ENCODE results near the gene CGN. TPM values are rescaled to one million over a fixed set of nuclear protein-coding genes. Genes with fewer than 3 reads are reported as not detected.

The CGN gene
- total RNA-seq, 2 experiments from 2014 or later = 0.08 to 0.28 TPM

DNA sequence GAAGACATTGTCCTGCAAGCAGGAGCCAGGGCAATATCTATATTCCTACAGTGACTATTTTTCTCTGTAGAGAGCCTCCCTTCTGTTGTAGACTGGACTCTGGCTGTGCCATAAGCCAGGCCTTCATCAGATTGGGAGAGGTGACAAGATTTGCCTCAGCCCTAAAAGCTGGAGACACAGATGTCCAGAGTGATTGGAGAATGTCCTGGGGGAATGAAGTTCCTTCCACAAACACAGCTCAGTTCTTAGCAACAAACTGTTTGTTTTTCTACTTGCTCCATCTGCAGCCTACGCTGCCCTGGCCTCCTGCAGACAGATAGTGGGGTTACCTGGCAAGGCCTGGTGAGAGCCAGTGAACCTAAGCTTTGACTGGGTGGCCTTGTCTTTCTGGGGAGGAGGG is 70.7 kb downstream of the CGN start:
- no peaks in the 10 kb centered on the region for H3K4me1 ChIP-seq (ENCODE audit: insufficient read depth, low read length)
- no peaks in the 10 kb centered on the region for H3K4me1 Mint-ChIP-seq (ENCODE audit: low read depth)
- CTCF ChIA-PET = interaction anchor here (0.5 kb wide), 1 partner anchor 81 kb away, joined by 3 read pairs; no protein-coding TSS in a partner anchor
- H3K4me3 Mint-ChIP-seq = no peak overlapping the region
- no peaks in the 10 kb centered on the region for H3K9me3 Mint-ChIP-seq
- DNase-seq (no peak), ATAC-seq (ENCODE audit: poor library complexity) (no peak)
- intact Hi-C loops (cut with DNase I, micrococcal nuclease) = no loop called here
- POLR2A ChIA-PET = no interaction called here
- H3K27me3 ChIP-seq (ENCODE audit: control insufficient read depth in 1 of 2, insufficient read depth in 2 of 2, low read length in 2 of 2) = no peaks in the 10 kb centered on the region
- TF ChIP-seq, protein P1, sequence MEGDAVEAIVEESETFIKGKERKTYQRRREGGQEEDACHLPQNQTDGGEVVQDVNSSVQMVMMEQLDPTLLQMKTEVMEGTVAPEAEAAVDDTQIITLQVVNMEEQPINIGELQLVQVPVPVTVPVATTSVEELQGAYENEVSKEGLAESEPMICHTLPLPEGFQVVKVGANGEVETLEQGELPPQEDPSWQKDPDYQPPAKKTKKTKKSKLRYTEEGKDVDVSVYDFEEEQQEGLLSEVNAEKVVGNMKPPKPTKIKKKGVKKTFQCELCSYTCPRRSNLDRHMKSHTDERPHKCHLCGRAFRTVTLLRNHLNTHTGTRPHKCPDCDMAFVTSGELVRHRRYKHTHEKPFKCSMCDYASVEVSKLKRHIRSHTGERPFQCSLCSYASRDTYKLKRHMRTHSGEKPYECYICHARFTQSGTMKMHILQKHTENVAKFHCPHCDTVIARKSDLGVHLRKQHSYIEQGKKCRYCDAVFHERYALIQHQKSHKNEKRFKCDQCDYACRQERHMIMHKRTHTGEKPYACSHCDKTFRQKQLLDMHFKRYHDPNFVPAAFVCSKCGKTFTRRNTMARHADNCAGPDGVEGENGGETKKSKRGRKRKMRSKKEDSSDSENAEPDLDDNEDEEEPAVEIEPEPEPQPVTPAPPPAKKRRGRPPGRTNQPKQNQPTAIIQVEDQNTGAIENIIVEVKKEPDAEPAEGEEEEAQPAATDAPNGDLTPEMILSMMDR (IDR thresholded peaks at IDR 0.05) = no peak
- H3K4me3 ChIP-seq (ENCODE audit: low read length) = no peak overlapping the region
- no peak overlapping the region for H3K27ac Mint-ChIP-seq
- no peaks in the 10 kb centered on the region for H3K36me3 ChIP-seq (ENCODE audit: insufficient read depth, low read length)
- no peaks in the 10 kb centered on the region for H3K9me3 ChIP-seq (ENCODE audit: control insufficient read depth in 1 of 2, insufficient read depth in 1 of 2, low read length in 2 of 2)
- no peak overlapping the region for H3K27ac ChIP-seq (ENCODE audit: low read depth in 1 of 2, low read length in 2 of 2)
- no peaks in the 10 kb centered on the region for H3K36me3 Mint-ChIP-seq (ENCODE audit: low read depth)
- no peaks in the 10 kb centered on the region for H3K27me3 Mint-ChIP-seq

DNA sequence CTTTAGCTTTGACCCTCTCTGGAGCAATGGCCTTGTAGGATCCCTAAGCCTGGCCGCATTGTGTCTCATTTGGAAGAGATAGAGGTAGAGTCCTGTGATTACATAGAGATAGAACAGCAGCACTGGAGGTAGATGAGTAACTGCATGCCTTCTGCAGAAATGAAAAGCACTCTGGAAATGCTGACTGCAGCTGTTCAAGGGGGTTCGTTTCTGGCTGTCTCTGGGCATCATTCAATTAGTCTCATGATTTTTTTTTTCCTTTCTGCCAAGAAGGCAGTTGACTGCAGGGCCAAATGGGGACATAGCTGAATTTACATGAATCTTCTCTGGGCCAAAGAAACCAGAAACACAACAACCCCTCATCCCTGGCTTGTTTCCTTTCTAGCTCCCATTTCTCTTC is 72.6 kb downstream of the CGN start:
- Histone ChIP-seq H3K36me3 (ENCODE audit: insufficient read depth, low read length) (no peaks in the 10 kb centered on the region), H3K4me3 (ENCODE audit: low read length) (no peak overlapping the region), H3K4me1 (ENCODE audit: insufficient read depth, low read length) (no peaks in the 10 kb centered on the region), H3K9me3 (ENCODE audit: control insufficient read depth in 1 of 2, insufficient read depth in 1 of 2, low read length in 2 of 2) (no peaks in the 10 kb centered on the region), H3K27ac (ENCODE audit: low read depth in 1 of 2, low read length in 2 of 2) (no peak overlapping the region), H3K27me3 (ENCODE audit: control insufficient read depth in 1 of 2, insufficient read depth in 2 of 2, low read length in 2 of 2) (peaks cover 0 to 2% of the 10 kb centered on the region in 2 experiments)
- Mint-ChIP-seq H3K9me3 (no peaks in the 10 kb centered on the region), H3K27ac (no peak overlapping the region), H3K27me3 (no peaks in the 10 kb centered on the region), H3K36me3 (ENCODE audit: low read depth) (no peaks in the 10 kb centered on the region), H3K4me3 (no peak overlapping the region), H3K4me1 (ENCODE audit: low read depth) (no peaks in the 10 kb centered on the region)
- ChIA-PET CTCF (no interaction called here), POLR2A (no interaction called here)
- intact Hi-C loops (cut with DNase I, micrococcal nuclease) = no loop called here
- no peak for ATAC-seq (ENCODE audit: poor library complexity)
- DNase-seq = no peak
- TF ChIP-seq, protein P1 (IDR thresholded peaks at IDR 0.05) = no peak

DNA sequence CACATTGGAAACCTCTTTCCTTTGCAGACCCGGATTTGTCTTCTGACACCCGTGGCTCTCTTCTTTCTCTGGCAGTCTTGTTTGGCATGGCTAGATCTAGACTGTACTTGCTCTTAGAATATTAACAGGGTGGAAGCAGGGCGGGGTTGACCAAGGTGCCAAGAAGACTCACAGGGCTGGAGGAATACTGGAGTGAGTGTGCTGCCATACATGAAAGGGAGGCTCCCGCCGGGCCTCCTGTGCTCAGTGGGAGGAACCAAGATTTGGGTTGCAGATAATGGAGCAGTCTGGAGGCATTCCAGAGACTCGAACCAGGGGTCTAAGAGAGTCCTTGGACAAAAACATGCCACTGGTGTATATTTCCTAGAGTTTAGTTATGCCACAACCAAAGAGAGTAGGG is 73.1 kb downstream of the CGN start:
- Mint-ChIP-seq H3K9me3 (no peaks in the 10 kb centered on the region), H3K4me1 (ENCODE audit: low read depth) (no peaks in the 10 kb centered on the region), H3K36me3 (ENCODE audit: low read depth) (no peaks in the 10 kb centered on the region), H3K4me3 (no peak overlapping the region), H3K27me3 (no peaks in the 10 kb centered on the region), H3K27ac (no peak overlapping the region)
- Histone ChIP-seq H3K27me3 (ENCODE audit: control insufficient read depth in 1 of 2, insufficient read depth in 2 of 2, low read length in 2 of 2) (peaks cover 0 to 2% of the 10 kb centered on the region in 2 experiments), H3K27ac (ENCODE audit: low read depth in 1 of 2, low read length in 2 of 2) (no peak overlapping the region), H3K36me3 (ENCODE audit: insufficient read depth, low read length) (no peaks in the 10 kb centered on the region), H3K9me3 (ENCODE audit: control insufficient read depth in 1 of 2, insufficient read depth in 1 of 2, low read length in 2 of 2) (no peaks in the 10 kb centered on the region), H3K4me1 (ENCODE audit: insufficient read depth, low read length) (no peaks in the 10 kb centered on the region), H3K4me3 (ENCODE audit: low read length) (no peak overlapping the region)
- intact Hi-C loops (cut with DNase I, micrococcal nuclease) = no loop called here
- TF ChIP-seq, protein P1 (IDR thresholded peaks at IDR 0.05) = no peak
- POLR2A ChIA-PET = no interaction called here
- CTCF ChIA-PET = no interaction called here
- DNase-seq = no peak
- ATAC-seq (ENCODE audit: poor library complexity) = no peak
